ENCODE data around the gene ARHGAP26.

ARHGAP26 gene

GRCh38 chr5:143168171-143168741 is 398.1 kb downstream of the ARHGAP26 start:
- no peak overlapping the region for H3K27ac ChIP-seq (ENCODE audit: low read depth, low read length)
- H3K4me1 ChIP-seq (ENCODE audit: control insufficient read depth in 1 of 2, insufficient read depth in 2 of 2, low read length in 2 of 2), result peaks cover 25 to 32% of the 10 kb centered on the region in 2 donors
- H3K36me3 ChIP-seq (ENCODE audit: control insufficient read depth in 1 of 2, insufficient read depth in 2 of 2, low read length in 2 of 2), result no peaks in the 10 kb centered on the region
- no peaks in the 10 kb centered on the region for H3K27me3 ChIP-seq (ENCODE audit: control insufficient read depth in 1 of 2, insufficient read depth in 2 of 2, low read length in 2 of 2)
- no peak overlapping the region for H3K4me3 ChIP-seq (ENCODE audit: low read depth in 1 of 2, low read length in 2 of 2)
- no peak overlapping the region for H3K9ac ChIP-seq (ENCODE audit: low read depth in 1 of 2, low read length in 2 of 2)
- H3K9me3 ChIP-seq (ENCODE audit: control insufficient read depth in 1 of 2, low read length in 2 of 2), result no peaks in the 10 kb centered on the region

- H3K27me3 ChIP-seq (ENCODE audit: control insufficient read depth in 1 of 2, insufficient read depth in 2 of 2, low read length in 2 of 2), result no peaks in the 10 kb centered on the region
- H3K9me3 ChIP-seq (ENCODE audit: control insufficient read depth in 1 of 2, low read length in 2 of 2), result no peaks in the 10 kb centered on the region
- no peak overlapping the region for H3K27ac ChIP-seq (ENCODE audit: low read depth, low read length)
- H3K9ac ChIP-seq (ENCODE audit: low read depth in 1 of 2, low read length in 2 of 2), result no peak overlapping the region
- H3K4me1 ChIP-seq (ENCODE audit: control insufficient read depth in 1 of 2, insufficient read depth in 2 of 2, low read length in 2 of 2), result peaks cover 25 to 33% of the 10 kb centered on the region in 2 donors
- no peaks in the 10 kb centered on the region for H3K36me3 ChIP-seq (ENCODE audit: control insufficient read depth in 1 of 2, insufficient read depth in 2 of 2, low read length in 2 of 2)
- H3K4me3 ChIP-seq (ENCODE audit: low read depth in 1 of 2, low read length in 2 of 2), result no peak overlapping the region
These were observed 399.0 kb downstream of the ARHGAP26 start for GRCh38 chr5:143168921-143169810.

GRCh38 chr5:143170104-143170503 is 399.9 kb downstream of the ARHGAP26 start:
- Histone ChIP-seq H3K9ac (ENCODE audit: low read depth in 1 of 2, low read length in 2 of 2) (no peak overlapping the region), H3K36me3 (ENCODE audit: control insufficient read depth in 1 of 2, insufficient read depth in 2 of 2, low read length in 2 of 2) (no peaks in the 10 kb centered on the region)

GRCh38 chr5:143170977-143171376 is 400.8 kb downstream of the ARHGAP26 start:
- H3K36me3 ChIP-seq (ENCODE audit: control insufficient read depth in 1 of 2, insufficient read depth in 2 of 2, low read length in 2 of 2), result no peaks in the 10 kb centered on the region
- no peaks in the 10 kb centered on the region for H3K27me3 ChIP-seq (ENCODE audit: control insufficient read depth in 1 of 2, insufficient read depth in 2 of 2, low read length in 2 of 2)
- H3K9ac ChIP-seq (ENCODE audit: low read depth in 1 of 2, low read length in 2 of 2), result no peak overlapping the region
- H3K4me1 ChIP-seq (ENCODE audit: control insufficient read depth in 1 of 2, insufficient read depth in 2 of 2, low read length in 2 of 2), result peaks cover 24 to 39% of the 10 kb centered on the region in 2 donors
- no peak overlapping the region for H3K4me3 ChIP-seq (ENCODE audit: low read depth in 1 of 2, low read length in 2 of 2)
- no peaks in the 10 kb centered on the region for H3K9me3 ChIP-seq (ENCODE audit: control insufficient read depth in 1 of 2, low read length in 2 of 2)
- H3K27ac ChIP-seq (ENCODE audit: low read depth, low read length), result no peak overlapping the region

More at GRCh38 chr5:143170104-143170503, 399.9 kb downstream of the ARHGAP26 start:
- Histone ChIP-seq H3K9me3 (ENCODE audit: control insufficient read depth in 1 of 2, low read length in 2 of 2) (no peaks in the 10 kb centered on the region), H3K27ac (ENCODE audit: low read depth, low read length) (no peak overlapping the region), H3K4me3 (ENCODE audit: low read depth in 1 of 2, low read length in 2 of 2) (no peak overlapping the region), H3K27me3 (ENCODE audit: control insufficient read depth in 1 of 2, insufficient read depth in 2 of 2, low read length in 2 of 2) (no peaks in the 10 kb centered on the region), H3K4me1 (ENCODE audit: control insufficient read depth in 1 of 2, insufficient read depth in 2 of 2, low read length in 2 of 2) (peaks cover 27 to 42% of the 10 kb centered on the region in 2 donors)

- H3K36me3 ChIP-seq (ENCODE audit: control insufficient read depth in 1 of 2, insufficient read depth in 2 of 2, low read length in 2 of 2), result no peaks in the 10 kb centered on the region
- H3K4me1 ChIP-seq (ENCODE audit: control insufficient read depth in 1 of 2, insufficient read depth in 2 of 2, low read length in 2 of 2), result peaks cover 15 to 28% of the 10 kb centered on the region in 2 donors
- no peak overlapping the region for H3K27ac ChIP-seq (ENCODE audit: low read depth, low read length)
- no peak overlapping the region for H3K9ac ChIP-seq (ENCODE audit: low read depth in 1 of 2, low read length in 2 of 2)
- H3K27me3 ChIP-seq (ENCODE audit: control insufficient read depth in 1 of 2, insufficient read depth in 2 of 2, low read length in 2 of 2), result no peaks in the 10 kb centered on the region
- H3K4me3 ChIP-seq (ENCODE audit: low read depth in 1 of 2, low read length in 2 of 2), result no peak overlapping the region
- H3K9me3 ChIP-seq (ENCODE audit: control insufficient read depth in 1 of 2, low read length in 2 of 2), result no peaks in the 10 kb centered on the region
These were observed 402.6 kb downstream of the ARHGAP26 start for GRCh38 chr5:143172739-143173138.

- Histone ChIP-seq H3K4me1 (ENCODE audit: control insufficient read depth in 1 of 2, insufficient read depth in 2 of 2, low read length in 2 of 2) (peaks cover 10 to 24% of the 10 kb centered on the region in 2 donors), H3K27ac (ENCODE audit: low read depth, low read length) (no peak overlapping the region), H3K36me3 (ENCODE audit: control insufficient read depth in 1 of 2, insufficient read depth in 2 of 2, low read length in 2 of 2) (no peaks in the 10 kb centered on the region), H3K4me3 (ENCODE audit: low read depth in 1 of 2, low read length in 2 of 2) (no peak overlapping the region), H3K27me3 (ENCODE audit: control insufficient read depth in 1 of 2, insufficient read depth in 2 of 2, low read length in 2 of 2) (no peaks in the 10 kb centered on the region), H3K9ac (ENCODE audit: low read depth in 1 of 2, low read length in 2 of 2) (no peak overlapping the region), H3K9me3 (ENCODE audit: control insufficient read depth in 1 of 2, low read length in 2 of 2) (no peaks in the 10 kb centered on the region)
These were observed 403.1 kb downstream of the ARHGAP26 start for GRCh38 chr5:143173139-143173889.

- Histone ChIP-seq H3K4me1 (ENCODE audit: control insufficient read depth in 1 of 2, insufficient read depth in 2 of 2, low read length in 2 of 2) (peaks cover 3 to 13% of the 10 kb centered on the region in 2 donors), H3K4me3 (ENCODE audit: low read depth in 1 of 2, low read length in 2 of 2) (no peak overlapping the region), H3K27ac (ENCODE audit: low read depth, low read length) (no peak overlapping the region), H3K9me3 (ENCODE audit: control insufficient read depth in 1 of 2, low read length in 2 of 2) (no peaks in the 10 kb centered on the region), H3K27me3 (ENCODE audit: control insufficient read depth in 1 of 2, insufficient read depth in 2 of 2, low read length in 2 of 2) (no peaks in the 10 kb centered on the region), H3K9ac (ENCODE audit: low read depth in 1 of 2, low read length in 2 of 2) (no peak overlapping the region), H3K36me3 (ENCODE audit: control insufficient read depth in 1 of 2, insufficient read depth in 2 of 2, low read length in 2 of 2) (no peaks in the 10 kb centered on the region)
These were observed 404.7 kb downstream of the ARHGAP26 start for GRCh38 chr5:143174714-143175398.

- H3K27ac ChIP-seq (ENCODE audit: low read depth, low read length), result no peak overlapping the region
- H3K36me3 ChIP-seq (ENCODE audit: control insufficient read depth in 1 of 2, insufficient read depth in 2 of 2, low read length in 2 of 2), result no peaks in the 10 kb centered on the region
- H3K4me1 ChIP-seq (ENCODE audit: control insufficient read depth in 1 of 2, insufficient read depth in 2 of 2, low read length in 2 of 2), result peaks cover 3 to 13% of the 10 kb centered on the region in 2 donors
- H3K27me3 ChIP-seq (ENCODE audit: control insufficient read depth in 1 of 2, insufficient read depth in 2 of 2, low read length in 2 of 2), result no peaks in the 10 kb centered on the region
- no peak overlapping the region for H3K9ac ChIP-seq (ENCODE audit: low read depth in 1 of 2, low read length in 2 of 2)
- no peak overlapping the region for H3K4me3 ChIP-seq (ENCODE audit: low read depth in 1 of 2, low read length in 2 of 2)
- no peaks in the 10 kb centered on the region for H3K9me3 ChIP-seq (ENCODE audit: control insufficient read depth in 1 of 2, low read length in 2 of 2)
These were observed 405.9 kb downstream of the ARHGAP26 start for GRCh38 chr5:143176048-143176447.

- peaks cover 3 to 16% of the 10 kb centered on the region in 2 donors for H3K4me1 ChIP-seq (ENCODE audit: control insufficient read depth in 1 of 2, insufficient read depth in 2 of 2, low read length in 2 of 2)
- no peak overlapping the region for H3K27ac ChIP-seq (ENCODE audit: low read depth, low read length)
- no peak overlapping the region for H3K9ac ChIP-seq (ENCODE audit: low read depth in 1 of 2, low read length in 2 of 2)
- no peak overlapping the region for H3K4me3 ChIP-seq (ENCODE audit: low read depth in 1 of 2, low read length in 2 of 2)
- H3K9me3 ChIP-seq (ENCODE audit: control insufficient read depth in 1 of 2, low read length in 2 of 2), result no peaks in the 10 kb centered on the region
- H3K27me3 ChIP-seq (ENCODE audit: control insufficient read depth in 1 of 2, insufficient read depth in 2 of 2, low read length in 2 of 2), result no peaks in the 10 kb centered on the region
- no peaks in the 10 kb centered on the region for H3K36me3 ChIP-seq (ENCODE audit: control insufficient read depth in 1 of 2, insufficient read depth in 2 of 2, low read length in 2 of 2)
These were observed 407.2 kb downstream of the ARHGAP26 start for GRCh38 chr5:143177263-143177983.

Measured in duodenal mucosa (tissue), 2 donors.